ENCODE results near the gene FILIP1L.

Gene FILIP1L

DNA sequence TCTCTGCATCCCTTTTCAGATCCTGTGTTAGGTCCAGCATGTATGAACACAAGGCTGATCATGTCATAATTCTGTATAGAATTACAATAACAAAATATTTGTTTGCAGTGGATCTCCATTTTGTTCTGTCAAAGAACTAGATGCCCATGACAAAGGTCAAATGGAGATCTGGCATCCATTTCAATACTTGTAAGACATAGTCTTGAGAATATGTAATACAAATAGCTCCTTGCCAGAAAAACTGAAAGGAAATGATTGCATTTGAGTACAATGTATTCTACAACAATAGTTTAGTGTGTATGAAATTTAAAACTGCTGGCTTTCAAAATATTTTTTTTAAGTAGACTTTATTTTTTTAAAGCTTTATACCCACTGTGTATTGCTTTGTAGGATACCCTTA, 195.6 kb downstream of the FILIP1L start:
- H3K27ac ChIP-seq (ENCODE audit: insufficient read depth, low read depth, low read length, poor library complexity, severe bottlenecking) = no peak overlapping the region
- no peaks in the 10 kb centered on the region for H3K9me3 ChIP-seq (ENCODE audit: control insufficient read depth, low read length)
- H3K36me3 ChIP-seq (ENCODE audit: control insufficient read depth, insufficient read depth, low read length) = no peaks in the 10 kb centered on the region
- no peak overlapping the region for H3K4me3 ChIP-seq (ENCODE audit: insufficient read depth, low read depth, low read length)
- H3K27me3 ChIP-seq (ENCODE audit: control insufficient read depth, insufficient read depth, low read length, poor library complexity, severe bottlenecking) = no peaks in the 10 kb centered on the region
- peaks cover 4% of the 10 kb centered on the region for H3K4me1 ChIP-seq (ENCODE audit: control insufficient read depth, insufficient read depth, low read length)

DNA sequence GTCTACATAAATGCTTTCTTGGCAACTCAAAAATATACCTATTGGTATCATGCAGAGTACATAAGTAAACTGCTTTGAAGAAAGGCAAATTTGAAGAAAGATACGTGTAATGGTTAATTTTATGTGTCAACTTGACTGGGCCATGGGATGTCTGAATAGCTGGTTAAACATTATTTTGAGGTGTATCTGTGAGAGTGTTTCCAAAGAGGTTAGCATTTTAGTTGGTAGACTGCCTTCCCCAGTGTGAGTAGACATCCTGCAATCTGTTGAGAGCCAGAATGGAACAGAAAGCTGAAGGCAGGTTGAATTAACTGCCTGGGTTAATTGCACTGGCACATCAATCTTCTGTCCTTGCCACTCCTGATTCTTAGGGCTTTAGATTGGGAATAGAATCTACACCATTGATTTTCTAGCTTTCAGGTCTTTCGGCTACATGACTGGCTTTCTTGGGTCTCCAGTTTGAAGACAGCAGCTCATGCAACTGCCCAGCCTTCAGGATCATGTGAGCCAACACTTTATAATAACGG, 198.3 kb downstream of the FILIP1L start:
- Histone ChIP-seq H3K27me3 (ENCODE audit: control insufficient read depth, insufficient read depth, low read length, poor library complexity, severe bottlenecking) (no peaks in the 10 kb centered on the region), H3K36me3 (ENCODE audit: control insufficient read depth, insufficient read depth, low read length) (no peaks in the 10 kb centered on the region), H3K4me1 (ENCODE audit: control insufficient read depth, insufficient read depth, low read length) (peaks cover 4% of the 10 kb centered on the region)

GRCh38 chr3:99911433-99911832, 202.9 kb downstream of the FILIP1L start:
- no peaks in the 10 kb centered on the region for H3K9me3 ChIP-seq (ENCODE audit: control insufficient read depth, low read length)
- 80 to 81% methylated on average over 3 of the region's 3 CpGs for WGBS, 2 experiments
- no peaks in the 10 kb centered on the region for H3K4me1 ChIP-seq (ENCODE audit: control insufficient read depth, insufficient read depth, low read length)
- no peak overlapping the region for H3K27ac ChIP-seq (ENCODE audit: insufficient read depth, low read depth, low read length, poor library complexity, severe bottlenecking)
- H3K36me3 ChIP-seq (ENCODE audit: control insufficient read depth, insufficient read depth, low read length) = no peaks in the 10 kb centered on the region
- no peaks in the 10 kb centered on the region for H3K27me3 ChIP-seq (ENCODE audit: control insufficient read depth, insufficient read depth, low read length, poor library complexity, severe bottlenecking)
- H3K4me3 ChIP-seq (ENCODE audit: insufficient read depth, low read depth, low read length) = no peak overlapping the region

More for the DNA sequence above, 198.3 kb downstream of the FILIP1L start:
- H3K9me3 ChIP-seq (ENCODE audit: control insufficient read depth, low read length) = no peaks in the 10 kb centered on the region
- H3K4me3 ChIP-seq (ENCODE audit: insufficient read depth, low read depth, low read length) = no peak overlapping the region
- no peak overlapping the region for H3K27ac ChIP-seq (ENCODE audit: insufficient read depth, low read depth, low read length, poor library complexity, severe bottlenecking)
- WGBS, 2 experiments = 82 to 96% methylated on average over 3 of the region's 3 CpGs

GRCh38 chr3:99910752-99911290, 203.5 kb downstream of the FILIP1L start:
- H3K27me3 ChIP-seq (ENCODE audit: control insufficient read depth, insufficient read depth, low read length, poor library complexity, severe bottlenecking) = no peaks in the 10 kb centered on the region
- no peaks in the 10 kb centered on the region for H3K36me3 ChIP-seq (ENCODE audit: control insufficient read depth, insufficient read depth, low read length)
- 88 to 92% methylated on average over 2 to 3 of the region's 4 CpGs for WGBS, 2 experiments
- H3K27ac ChIP-seq (ENCODE audit: insufficient read depth, low read depth, low read length, poor library complexity, severe bottlenecking) = no peak overlapping the region
- H3K9me3 ChIP-seq (ENCODE audit: control insufficient read depth, low read length) = no peaks in the 10 kb centered on the region
- no peak overlapping the region for H3K4me3 ChIP-seq (ENCODE audit: insufficient read depth, low read depth, low read length)
- H3K4me1 ChIP-seq (ENCODE audit: control insufficient read depth, insufficient read depth, low read length) = no peaks in the 10 kb centered on the region

- Histone ChIP-seq H3K4me3 (ENCODE audit: insufficient read depth, low read depth, low read length) (no peak overlapping the region), H3K36me3 (ENCODE audit: control insufficient read depth, insufficient read depth, low read length) (no peaks in the 10 kb centered on the region), H3K9me3 (ENCODE audit: control insufficient read depth, low read length) (no peaks in the 10 kb centered on the region), H3K27ac (ENCODE audit: insufficient read depth, low read depth, low read length, poor library complexity, severe bottlenecking) (no peak overlapping the region), H3K27me3 (ENCODE audit: control insufficient read depth, insufficient read depth, low read length, poor library complexity, severe bottlenecking) (no peaks in the 10 kb centered on the region), H3K4me1 (ENCODE audit: control insufficient read depth, insufficient read depth, low read length) (no peaks in the 10 kb centered on the region)
- WGBS, 2 experiments = 74 to 88% methylated on average over 1 to 2 of the region's 3 CpGs
These were observed 204.4 kb downstream of the FILIP1L start for GRCh38 chr3:99909714-99910495.

DNA sequence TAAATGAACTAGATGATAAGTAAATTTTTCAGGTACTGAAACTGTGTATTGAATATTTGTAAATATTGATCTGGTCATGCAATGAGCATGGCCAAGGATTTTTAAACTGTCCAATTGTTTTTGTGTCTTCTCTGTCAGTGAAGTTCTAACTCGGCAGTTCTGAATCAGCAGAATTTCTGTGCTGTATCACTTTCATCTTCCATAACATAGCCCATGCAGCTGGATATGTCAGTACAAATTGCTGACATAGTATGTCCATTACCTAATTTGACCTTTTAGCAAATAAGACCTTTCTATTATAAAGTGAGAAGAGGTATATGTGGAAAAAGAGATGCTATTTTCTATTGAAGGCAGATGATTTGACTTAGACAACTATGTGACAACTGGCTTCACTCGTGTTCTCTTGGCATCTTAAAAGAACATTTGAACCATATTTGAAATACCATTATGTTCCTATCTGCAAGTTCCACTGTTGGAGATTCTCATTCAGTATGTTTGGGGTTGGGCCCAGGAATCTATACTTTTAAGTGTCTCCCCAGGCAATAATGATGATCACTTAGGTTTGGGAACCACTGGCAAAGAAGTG, 206.2 kb downstream of the FILIP1L start:
- Histone ChIP-seq H3K27ac (ENCODE audit: insufficient read depth, low read depth, low read length, poor library complexity, severe bottlenecking) (no peak overlapping the region), H3K36me3 (ENCODE audit: control insufficient read depth, insufficient read depth, low read length) (no peaks in the 10 kb centered on the region), H3K4me1 (ENCODE audit: control insufficient read depth, insufficient read depth, low read length) (no peaks in the 10 kb centered on the region), H3K27me3 (ENCODE audit: control insufficient read depth, insufficient read depth, low read length, poor library complexity, severe bottlenecking) (no peaks in the 10 kb centered on the region), H3K9me3 (ENCODE audit: control insufficient read depth, low read length) (no peaks in the 10 kb centered on the region), H3K4me3 (ENCODE audit: insufficient read depth, low read depth, low read length) (no peak overlapping the region)
- WGBS, 2 experiments = 92 to 97% methylated on average over 2 of the region's 2 CpGs

DNA sequence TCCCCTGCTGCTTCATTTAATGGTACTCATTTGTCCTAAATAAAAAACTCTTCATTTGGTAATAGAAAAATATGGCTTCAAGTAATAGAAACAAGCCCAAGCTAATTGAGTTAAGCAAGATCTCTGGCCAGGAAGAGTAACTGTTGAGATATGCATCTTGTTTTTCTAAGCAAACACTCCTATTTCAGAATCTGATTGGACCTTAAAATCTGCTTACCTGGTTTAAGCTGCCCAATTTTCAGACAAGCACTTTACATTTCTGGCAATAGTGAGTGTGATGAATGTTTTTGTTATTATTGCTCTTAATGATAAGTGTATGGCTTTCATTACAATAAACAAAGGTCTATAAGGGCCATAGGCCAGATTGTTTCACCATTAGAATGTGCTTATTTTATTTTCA, 210.4 kb downstream of the FILIP1L start:
- H3K4me1 ChIP-seq (ENCODE audit: control insufficient read depth, insufficient read depth, low read length) = no peaks in the 10 kb centered on the region

DNA sequence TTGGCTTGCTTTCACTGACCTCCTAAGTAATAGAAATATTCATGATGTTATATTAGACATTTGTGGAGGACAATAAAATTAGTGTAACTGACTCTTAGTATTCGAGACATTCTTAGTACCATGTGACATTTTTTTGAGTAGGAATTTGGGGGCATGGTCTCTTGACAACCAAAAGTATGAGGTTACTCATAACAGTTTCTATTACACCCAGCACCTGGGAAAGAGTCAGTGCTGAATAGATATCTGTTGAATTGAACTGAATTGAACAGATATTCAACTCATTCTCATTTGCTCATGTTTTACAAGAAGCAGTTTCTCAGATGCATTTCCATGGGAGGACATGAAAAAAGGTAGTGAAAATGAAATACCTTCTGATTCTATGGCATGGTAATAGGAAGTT, 212.2 kb downstream of the FILIP1L start:
- Histone ChIP-seq H3K4me3 (ENCODE audit: insufficient read depth, low read depth, low read length) (no peak overlapping the region), H3K36me3 (ENCODE audit: control insufficient read depth, insufficient read depth, low read length) (no peaks in the 10 kb centered on the region), H3K4me1 (ENCODE audit: control insufficient read depth, insufficient read depth, low read length) (no peaks in the 10 kb centered on the region), H3K27ac (ENCODE audit: insufficient read depth, low read depth, low read length, poor library complexity, severe bottlenecking) (no peak overlapping the region), H3K27me3 (ENCODE audit: control insufficient read depth, insufficient read depth, low read length, poor library complexity, severe bottlenecking) (no peaks in the 10 kb centered on the region), H3K9me3 (ENCODE audit: control insufficient read depth, low read length) (no peaks in the 10 kb centered on the region)
- 100% methylated on average over 1 of the region's 1 CpG for WGBS, 2 experiments

More for the DNA sequence above, 210.4 kb downstream of the FILIP1L start:
- H3K27ac ChIP-seq (ENCODE audit: insufficient read depth, low read depth, low read length, poor library complexity, severe bottlenecking) = no peak overlapping the region
- no peak overlapping the region for H3K4me3 ChIP-seq (ENCODE audit: insufficient read depth, low read depth, low read length)
- H3K36me3 ChIP-seq (ENCODE audit: control insufficient read depth, insufficient read depth, low read length) = no peaks in the 10 kb centered on the region
- H3K27me3 ChIP-seq (ENCODE audit: control insufficient read depth, insufficient read depth, low read length, poor library complexity, severe bottlenecking) = no peaks in the 10 kb centered on the region
- H3K9me3 ChIP-seq (ENCODE audit: control insufficient read depth, low read length) = no peaks in the 10 kb centered on the region

DNA sequence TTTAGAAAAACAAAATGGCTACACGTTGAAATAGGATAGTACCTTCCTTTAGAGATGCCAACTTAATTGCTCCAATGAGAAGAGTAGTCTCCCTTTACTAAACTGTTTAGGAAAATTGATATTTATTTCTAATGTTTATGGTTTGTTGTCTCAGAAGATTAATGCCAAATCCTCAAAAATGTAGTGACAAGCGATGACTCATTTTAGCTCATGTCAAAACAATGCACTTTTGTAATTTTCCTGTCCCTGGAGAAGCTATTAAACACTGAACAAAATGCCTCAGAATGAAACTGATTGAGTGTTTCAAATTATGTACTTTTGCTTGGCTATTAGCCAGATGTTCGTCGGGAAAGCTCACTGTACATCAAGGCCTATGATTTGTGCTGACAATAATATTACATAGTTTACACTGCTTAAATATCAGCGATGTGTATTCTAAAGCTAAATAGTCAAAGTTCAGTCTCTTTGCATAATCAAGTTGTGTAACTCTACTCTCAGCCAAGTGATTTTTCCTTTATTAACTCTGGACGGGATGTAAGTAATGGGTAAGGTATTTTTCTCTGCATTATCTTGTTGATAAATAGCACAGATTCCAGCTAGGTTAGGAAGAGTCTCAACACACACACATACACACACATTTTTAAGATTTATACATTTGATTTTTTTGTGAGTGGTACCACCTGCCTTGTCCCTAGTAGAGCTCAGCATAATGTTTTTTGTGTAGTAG, 212.9 kb downstream of the FILIP1L start:
- no peak overlapping the region for H3K27ac ChIP-seq (ENCODE audit: insufficient read depth, low read depth, low read length, poor library complexity, severe bottlenecking)
- H3K27me3 ChIP-seq (ENCODE audit: control insufficient read depth, insufficient read depth, low read length, poor library complexity, severe bottlenecking) = no peaks in the 10 kb centered on the region
- H3K4me1 ChIP-seq (ENCODE audit: control insufficient read depth, insufficient read depth, low read length) = no peaks in the 10 kb centered on the region
- H3K4me3 ChIP-seq (ENCODE audit: insufficient read depth, low read depth, low read length) = no peak overlapping the region
- no peaks in the 10 kb centered on the region for H3K9me3 ChIP-seq (ENCODE audit: control insufficient read depth, low read length)
- H3K36me3 ChIP-seq (ENCODE audit: control insufficient read depth, insufficient read depth, low read length) = no peaks in the 10 kb centered on the region
- 88 to 96% methylated on average over 5 of the region's 6 CpGs for WGBS, 2 experiments

DNA sequence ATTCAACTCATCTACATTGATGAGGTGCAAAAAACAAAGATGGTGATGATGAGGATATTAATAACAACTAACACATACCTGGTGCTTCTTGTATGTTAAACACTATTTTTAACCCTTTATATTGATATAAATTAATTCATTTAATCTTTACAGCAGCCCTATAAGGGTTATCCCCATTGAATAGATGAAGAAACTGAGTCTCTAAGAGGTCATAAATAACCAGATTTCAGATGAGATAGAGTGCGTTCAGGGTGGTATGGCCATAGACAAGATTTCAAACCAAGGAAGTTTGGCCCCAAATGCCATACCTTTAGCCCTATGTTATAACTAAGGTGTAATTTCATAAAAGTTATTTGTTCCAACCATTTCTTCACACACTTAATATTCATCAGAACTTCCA, 214.1 kb downstream of the FILIP1L start:
- WGBS, 2 experiments = 92 to 100% methylated on average over 1 of the region's 1 CpG

More for the DNA sequence above, 214.1 kb downstream of the FILIP1L start:
- Histone ChIP-seq H3K4me1 (ENCODE audit: control insufficient read depth, insufficient read depth, low read length) (peaks cover 3% of the 10 kb centered on the region), H3K9me3 (ENCODE audit: control insufficient read depth, low read length) (no peaks in the 10 kb centered on the region), H3K27me3 (ENCODE audit: control insufficient read depth, insufficient read depth, low read length, poor library complexity, severe bottlenecking) (no peaks in the 10 kb centered on the region), H3K27ac (ENCODE audit: insufficient read depth, low read depth, low read length, poor library complexity, severe bottlenecking) (no peak overlapping the region), H3K4me3 (ENCODE audit: insufficient read depth, low read depth, low read length) (no peak overlapping the region), H3K36me3 (ENCODE audit: control insufficient read depth, insufficient read depth, low read length) (no peaks in the 10 kb centered on the region)

Data from ectodermal cell (in vitro differentiated cells).